Measurements from ENCODE around the gene THSD7B. TPM values are rescaled to one million over a fixed set of nuclear protein-coding genes. Genes with fewer than 3 reads are reported as not detected.

THSD7B gene
- total RNA-seq, 4 donors from 2014 or later: 0.12 to 1.1 (median 0.39) TPM

DNA sequence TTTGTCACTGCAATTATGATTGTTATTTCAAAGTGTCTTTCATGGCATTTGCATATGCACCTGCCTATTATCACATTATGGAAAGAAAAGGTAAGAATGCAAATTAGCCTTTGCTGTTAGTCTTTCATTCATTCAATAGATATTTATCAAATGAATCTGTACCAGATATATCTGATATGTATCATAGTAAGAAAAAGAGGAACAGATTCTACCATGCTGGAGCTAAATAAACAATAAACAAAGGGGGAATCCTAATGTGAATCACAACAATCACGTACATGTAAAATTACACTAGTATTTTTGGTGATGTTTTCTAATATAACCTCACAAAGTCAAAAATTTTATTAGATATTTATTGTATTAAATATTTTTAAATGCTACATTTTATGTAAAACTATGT lies 446.4 kb downstream of the THSD7B start:
- ATAC-seq: no peak
- Histone ChIP-seq H3K9me3 (no peaks in the 10 kb centered on the region), H3K27me3 (no peaks in the 10 kb centered on the region), H3K27ac (no peak overlapping the region), H3K4me1 (no peaks in the 10 kb centered on the region), H3K36me3 (no peaks in the 10 kb centered on the region), H3K4me3 (no peak overlapping the region)
- WGBS, 2 donors (ENCODE audit: low coverage in 1 of 2): 96 to 100% methylated on average over 1 of the region's 1 CpG
- TF ChIP-seq POLR2AphosphoS5 (IDR thresholded peaks at IDR 0.05) (no peak), EP300 (IDR thresholded peaks at IDR 0.05) (no peak)
- TF ChIP-seq, protein P1, sequence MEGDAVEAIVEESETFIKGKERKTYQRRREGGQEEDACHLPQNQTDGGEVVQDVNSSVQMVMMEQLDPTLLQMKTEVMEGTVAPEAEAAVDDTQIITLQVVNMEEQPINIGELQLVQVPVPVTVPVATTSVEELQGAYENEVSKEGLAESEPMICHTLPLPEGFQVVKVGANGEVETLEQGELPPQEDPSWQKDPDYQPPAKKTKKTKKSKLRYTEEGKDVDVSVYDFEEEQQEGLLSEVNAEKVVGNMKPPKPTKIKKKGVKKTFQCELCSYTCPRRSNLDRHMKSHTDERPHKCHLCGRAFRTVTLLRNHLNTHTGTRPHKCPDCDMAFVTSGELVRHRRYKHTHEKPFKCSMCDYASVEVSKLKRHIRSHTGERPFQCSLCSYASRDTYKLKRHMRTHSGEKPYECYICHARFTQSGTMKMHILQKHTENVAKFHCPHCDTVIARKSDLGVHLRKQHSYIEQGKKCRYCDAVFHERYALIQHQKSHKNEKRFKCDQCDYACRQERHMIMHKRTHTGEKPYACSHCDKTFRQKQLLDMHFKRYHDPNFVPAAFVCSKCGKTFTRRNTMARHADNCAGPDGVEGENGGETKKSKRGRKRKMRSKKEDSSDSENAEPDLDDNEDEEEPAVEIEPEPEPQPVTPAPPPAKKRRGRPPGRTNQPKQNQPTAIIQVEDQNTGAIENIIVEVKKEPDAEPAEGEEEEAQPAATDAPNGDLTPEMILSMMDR (IDR thresholded peaks at IDR 0.05): no peak

DNA sequence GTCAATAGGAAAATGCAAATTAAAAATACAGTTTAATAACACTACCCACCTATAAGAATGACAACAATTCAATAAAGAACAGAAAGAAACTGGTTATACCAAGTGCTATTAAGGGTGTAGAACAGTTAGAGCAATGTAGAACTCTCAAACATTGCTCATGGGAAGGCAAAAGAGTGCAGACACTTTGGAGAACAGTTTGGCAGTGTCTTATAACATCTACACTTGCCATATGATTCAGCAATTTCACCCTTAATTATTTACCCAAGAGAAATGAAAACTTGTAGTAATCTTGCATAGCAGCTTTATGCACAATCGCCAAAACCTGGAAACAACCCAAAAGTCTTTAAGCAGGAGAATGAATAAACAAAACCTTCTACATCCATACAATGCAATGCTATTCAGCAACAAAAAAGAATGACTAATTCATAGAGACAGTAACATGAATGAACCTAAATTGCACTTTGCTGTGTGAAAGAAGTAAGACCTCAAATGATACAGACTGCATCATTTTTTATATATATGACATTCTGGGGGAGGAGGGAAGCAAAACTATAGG lies 455.2 kb downstream of the THSD7B start:
- H3K27me3 ChIP-seq: no peaks in the 10 kb centered on the region

DNA sequence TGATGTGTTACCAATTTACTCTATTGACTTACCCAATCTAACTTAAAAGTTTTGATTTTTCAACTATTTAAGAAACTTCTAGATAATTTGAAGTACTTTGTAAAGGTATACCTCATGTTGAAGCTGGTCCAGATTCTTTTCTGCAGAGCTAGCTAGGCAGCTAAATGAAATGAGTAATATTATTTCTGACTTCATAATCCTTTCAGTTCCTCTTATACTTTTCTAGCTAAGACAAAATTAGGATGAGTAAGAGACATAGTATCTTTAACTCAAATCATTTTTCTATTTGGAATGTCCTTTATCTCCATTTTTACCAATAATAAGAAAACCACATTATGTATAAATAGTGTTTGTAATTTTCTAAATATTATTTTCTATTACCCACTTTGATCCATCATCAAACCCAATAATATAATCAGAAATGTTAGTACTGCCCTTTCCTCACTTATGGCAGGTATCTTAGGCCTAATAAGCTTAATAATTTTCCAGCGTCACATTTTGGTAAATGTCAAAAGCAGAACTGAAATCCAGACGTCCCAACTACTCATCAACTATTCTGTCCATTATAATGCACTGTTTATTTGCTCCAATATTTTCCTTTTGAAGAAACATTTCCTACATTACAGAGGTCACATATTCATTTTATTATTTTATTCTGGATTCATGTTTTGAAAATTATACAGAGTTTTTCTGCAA lies 456.6 kb downstream of the THSD7B start:
- Histone ChIP-seq H3K4me3 (no peak overlapping the region), H3K27me3 (no peaks in the 10 kb centered on the region), H3K27ac (no peak overlapping the region), H3K9me3 (no peaks in the 10 kb centered on the region), H3K4me1 (no peaks in the 10 kb centered on the region), H3K36me3 (no peaks in the 10 kb centered on the region)
- TF ChIP-seq POLR2AphosphoS5 (IDR thresholded peaks at IDR 0.05) (no peak), EP300 (IDR thresholded peaks at IDR 0.05) (no peak), POLR2A (IDR thresholded peaks at IDR 0.05) (no peak)
- TF ChIP-seq, protein P1 (IDR thresholded peaks at IDR 0.05): no peak
- no peak for ATAC-seq
- WGBS, 2 donors (ENCODE audit: low coverage in 1 of 2): 74 to 78% methylated on average over 2 of the region's 2 CpGs

More for the DNA sequence above, 455.2 kb downstream of the THSD7B start:
- Histone ChIP-seq H3K27ac (no peak overlapping the region), H3K4me1 (no peaks in the 10 kb centered on the region), H3K36me3 (no peaks in the 10 kb centered on the region), H3K9me3 (no peaks in the 10 kb centered on the region), H3K4me3 (no peak overlapping the region)
- no peak for ATAC-seq
- TF ChIP-seq POLR2AphosphoS5 (IDR thresholded peaks at IDR 0.05) (no peak), EP300 (IDR thresholded peaks at IDR 0.05) (no peak), POLR2A (IDR thresholded peaks at IDR 0.05) (no peak)
- TF ChIP-seq, protein P1 (IDR thresholded peaks at IDR 0.05): no peak
- 21 to 40% methylated on average over 1 of the region's 1 CpG for WGBS, 2 donors (ENCODE audit: low coverage in 1 of 2)

DNA sequence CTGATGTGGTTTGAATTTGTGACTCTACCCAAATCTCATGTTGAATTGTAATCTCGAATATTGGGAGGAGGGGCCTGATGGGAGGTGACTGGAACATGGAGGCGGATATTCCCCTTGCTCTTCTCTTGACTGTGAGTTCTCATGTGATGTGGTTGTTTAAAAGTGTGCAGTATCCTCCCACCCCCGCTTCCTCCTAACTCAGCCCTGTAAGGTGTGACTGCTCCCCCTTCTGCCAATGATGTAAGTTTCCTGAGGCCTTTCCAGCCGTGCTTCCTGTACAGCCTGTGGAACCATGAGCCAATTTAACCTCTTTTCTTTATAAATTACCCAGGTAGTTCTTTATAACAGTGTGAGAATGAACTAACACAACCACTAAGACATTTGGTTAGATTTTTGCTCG lies 458.4 kb downstream of the THSD7B start:
- Histone ChIP-seq H3K27ac (no peak overlapping the region), H3K4me3 (no peak overlapping the region), H3K36me3 (no peaks in the 10 kb centered on the region), H3K9me3 (no peaks in the 10 kb centered on the region), H3K27me3 (no peaks in the 10 kb centered on the region), H3K4me1 (no peaks in the 10 kb centered on the region)
- no peak for ATAC-seq
- WGBS, 2 donors (ENCODE audit: low coverage in 1 of 2): 73 to 81% methylated on average over 4 to 5 of the region's 5 CpGs
- TF ChIP-seq POLR2A (IDR thresholded peaks at IDR 0.05) (no peak), EP300 (IDR thresholded peaks at IDR 0.05) (no peak), POLR2AphosphoS5 (IDR thresholded peaks at IDR 0.05) (no peak)
- TF ChIP-seq, protein P1 (IDR thresholded peaks at IDR 0.05): no peak

DNA sequence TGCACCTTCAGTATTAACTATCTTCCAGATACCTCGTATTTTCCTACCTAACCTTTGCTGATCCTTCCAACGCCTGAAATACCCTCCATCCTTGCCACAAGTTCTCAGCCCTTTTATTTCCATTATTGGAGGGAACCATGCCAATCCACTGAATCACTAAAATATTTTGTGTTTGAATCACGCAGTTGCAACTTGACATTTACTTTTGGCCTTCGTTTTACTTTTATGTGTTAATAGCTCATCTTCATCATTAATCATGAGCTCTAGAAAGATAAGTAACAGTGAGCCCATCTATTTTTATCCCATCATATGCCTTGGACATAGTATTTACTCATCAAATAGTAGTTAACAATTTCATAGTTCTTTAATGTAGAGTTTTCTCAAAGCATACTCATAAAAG lies 463.2 kb downstream of the THSD7B start:
- Histone ChIP-seq H3K4me1 (no peaks in the 10 kb centered on the region), H3K9me3 (no peaks in the 10 kb centered on the region), H3K27ac (no peak overlapping the region), H3K4me3 (no peak overlapping the region), H3K27me3 (no peaks in the 10 kb centered on the region), H3K36me3 (no peaks in the 10 kb centered on the region)
- no peak for TF ChIP-seq POLR2A (IDR thresholded peaks at IDR 0.05)
- no peak for TF ChIP-seq EP300 (IDR thresholded peaks at IDR 0.05)
- TF ChIP-seq, protein P1 (IDR thresholded peaks at IDR 0.05): no peak
- no peak for TF ChIP-seq POLR2AphosphoS5 (IDR thresholded peaks at IDR 0.05)
- 30 to 52% methylated on average over 4 of the region's 4 CpGs for WGBS, 2 donors (ENCODE audit: low coverage in 1 of 2)
- ATAC-seq: no peak
